HG03354 (cell line): ENCODE data around the gene HDDC3.

Source experiments
- ATAC-seq: cut with Tn5 transposase; IDR thresholded peaks from one replicate; pipeline ENCODE4 v1.9.1; 2021; ENCODE audit warnings: mild to moderate bottlenecking; ENCODE audit not compliant: unreplicated experiment, poor library complexity, severe bottlenecking

The HDDC3 gene

DNA sequence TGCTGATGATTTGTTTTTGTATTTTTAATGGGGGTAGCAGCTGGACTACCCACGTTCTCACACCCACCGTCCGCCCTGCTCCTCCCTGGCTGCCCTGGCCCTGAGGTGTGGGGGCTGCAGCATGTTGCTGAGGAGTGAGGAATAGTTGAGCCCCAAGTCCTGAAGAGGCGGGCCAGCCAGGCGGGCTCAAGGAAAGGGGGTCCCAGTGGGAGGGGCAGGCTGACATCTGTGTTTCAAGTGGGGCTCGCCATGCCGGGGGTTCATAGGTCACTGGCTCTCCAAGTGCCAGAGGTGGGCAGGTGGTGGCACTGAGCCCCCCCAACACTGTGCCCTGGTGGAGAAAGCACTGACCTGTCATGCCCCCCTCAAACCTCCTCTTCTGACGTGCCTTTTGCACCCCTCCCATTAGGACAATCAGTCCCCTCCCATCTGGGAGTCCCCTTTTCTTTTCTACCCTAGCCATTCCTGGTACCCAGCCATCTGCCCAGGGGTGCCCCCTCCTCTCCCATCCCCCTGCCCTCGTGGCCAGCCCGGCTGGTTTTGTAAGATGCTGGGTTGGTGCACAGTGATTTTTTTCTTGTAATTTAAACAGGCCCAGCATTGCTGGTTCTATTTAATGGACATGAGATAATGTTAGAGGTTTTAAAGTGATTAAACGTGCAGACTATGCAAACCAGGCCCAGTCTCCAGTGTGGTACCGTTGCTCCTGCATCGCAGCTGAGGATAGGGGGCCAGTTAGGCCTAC, 49.4 kb downstream of the HDDC3 start:
- no peak for ATAC-seq

DNA sequence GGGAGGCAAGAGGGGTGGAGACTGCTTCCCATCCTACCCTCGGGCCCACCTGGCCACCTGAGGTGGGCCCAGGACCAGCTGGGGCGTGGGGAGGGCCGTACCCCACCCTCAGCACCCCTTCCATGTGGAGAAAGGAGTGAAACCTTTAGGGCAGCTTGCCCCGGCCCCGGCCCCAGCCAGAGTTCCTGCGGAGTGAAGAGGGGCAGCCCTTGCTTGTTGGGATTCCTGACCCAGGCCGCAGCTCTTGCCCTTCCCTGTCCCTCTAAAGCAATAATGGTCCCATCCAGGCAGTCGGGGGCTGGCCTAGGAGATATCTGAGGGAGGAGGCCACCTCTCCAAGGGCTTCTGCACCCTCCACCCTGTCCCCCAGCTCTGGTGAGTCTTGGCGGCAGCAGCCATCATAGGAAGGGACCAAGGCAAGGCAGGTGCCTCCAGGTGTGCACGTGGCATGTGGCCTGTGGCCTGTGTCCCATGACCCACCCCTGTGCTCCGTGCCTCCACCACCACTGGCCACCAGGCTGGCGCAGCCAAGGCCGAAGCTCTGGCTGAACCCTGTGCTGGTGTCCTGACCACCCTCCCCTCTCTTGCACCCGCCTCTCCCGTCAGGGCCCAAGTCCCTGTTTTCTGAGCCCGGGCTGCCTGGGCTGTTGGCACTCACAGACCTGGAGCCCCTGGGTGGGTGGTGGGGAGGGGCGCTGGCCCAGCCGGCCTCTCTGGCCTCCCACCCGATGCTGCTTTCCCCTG, 50.2 kb downstream of the HDDC3 start:
- ATAC-seq, result no peak

DNA sequence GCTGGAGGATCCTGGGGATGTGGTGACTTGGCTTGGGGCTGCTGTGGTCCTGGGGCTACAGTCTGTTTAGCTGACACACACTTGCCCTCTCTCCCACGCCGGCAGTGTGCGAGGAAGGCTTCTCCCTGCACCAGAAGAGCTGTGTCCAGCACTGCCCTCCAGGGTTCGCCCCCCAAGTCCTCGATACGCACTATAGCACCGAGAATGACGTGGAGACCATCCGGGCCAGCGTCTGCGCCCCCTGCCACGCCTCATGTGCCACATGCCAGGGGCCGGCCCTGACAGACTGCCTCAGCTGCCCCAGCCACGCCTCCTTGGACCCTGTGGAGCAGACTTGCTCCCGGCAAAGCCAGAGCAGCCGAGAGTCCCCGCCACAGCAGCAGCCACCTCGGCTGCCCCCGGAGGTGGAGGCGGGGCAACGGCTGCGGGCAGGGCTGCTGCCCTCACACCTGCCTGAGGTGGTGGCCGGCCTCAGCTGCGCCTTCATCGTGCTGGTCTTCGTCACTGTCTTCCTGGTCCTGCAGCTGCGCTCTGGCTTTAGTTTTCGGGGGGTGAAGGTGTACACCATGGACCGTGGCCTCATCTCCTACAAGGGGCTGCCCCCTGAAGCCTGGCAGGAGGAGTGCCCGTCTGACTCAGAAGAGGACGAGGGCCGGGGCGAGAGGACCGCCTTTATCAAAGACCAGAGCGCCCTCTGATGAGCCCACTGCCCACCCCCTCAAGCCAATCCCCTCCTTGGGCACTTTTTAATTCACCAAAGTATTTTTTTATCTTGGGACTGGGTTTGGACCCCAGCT, 51.0 kb downstream of the HDDC3 start:
- no peak for ATAC-seq

DNA sequence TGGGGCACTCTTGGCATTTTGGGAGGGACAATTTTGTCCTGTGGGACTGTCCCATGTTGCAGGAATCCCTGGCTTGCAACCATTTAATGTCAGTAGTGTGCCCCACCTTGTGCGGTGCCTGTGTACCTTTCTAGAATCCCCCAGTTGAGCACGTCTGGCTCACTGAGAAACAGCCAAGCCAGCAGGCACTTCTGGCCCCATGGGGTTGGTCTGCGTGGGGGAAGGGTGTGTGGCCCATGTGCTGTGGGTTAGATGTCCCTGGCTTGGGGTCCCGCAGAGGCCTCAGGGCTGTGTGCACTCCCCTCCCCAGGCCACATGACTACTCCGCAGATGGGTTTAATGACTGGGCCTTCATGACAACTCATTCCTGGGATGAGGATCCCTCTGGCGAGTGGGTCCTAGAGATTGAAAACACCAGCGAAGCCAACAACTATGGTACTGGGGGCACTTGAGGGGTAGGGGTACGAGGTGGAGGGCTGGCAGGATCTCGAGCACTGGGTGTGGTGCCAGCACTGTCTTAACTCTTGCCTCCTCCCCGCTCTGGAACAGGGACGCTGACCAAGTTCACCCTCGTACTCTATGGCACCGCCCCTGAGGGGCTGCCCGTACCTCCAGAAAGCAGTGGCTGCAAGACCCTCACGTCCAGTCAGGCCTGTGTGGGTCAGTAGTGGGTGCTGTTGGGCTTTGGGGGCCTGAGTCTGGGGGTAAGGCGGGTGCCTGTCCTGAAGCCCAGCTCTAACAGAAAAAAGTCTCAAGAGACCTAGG, 51.8 kb downstream of the HDDC3 start:
- ATAC-seq, result no peak
